ENCODE data around the gene BOK.

GRCh38 chr2:241598061-241598460 lies 39.5 kb downstream of the BOK start:
- TF ChIP-seq, protein P1, sequence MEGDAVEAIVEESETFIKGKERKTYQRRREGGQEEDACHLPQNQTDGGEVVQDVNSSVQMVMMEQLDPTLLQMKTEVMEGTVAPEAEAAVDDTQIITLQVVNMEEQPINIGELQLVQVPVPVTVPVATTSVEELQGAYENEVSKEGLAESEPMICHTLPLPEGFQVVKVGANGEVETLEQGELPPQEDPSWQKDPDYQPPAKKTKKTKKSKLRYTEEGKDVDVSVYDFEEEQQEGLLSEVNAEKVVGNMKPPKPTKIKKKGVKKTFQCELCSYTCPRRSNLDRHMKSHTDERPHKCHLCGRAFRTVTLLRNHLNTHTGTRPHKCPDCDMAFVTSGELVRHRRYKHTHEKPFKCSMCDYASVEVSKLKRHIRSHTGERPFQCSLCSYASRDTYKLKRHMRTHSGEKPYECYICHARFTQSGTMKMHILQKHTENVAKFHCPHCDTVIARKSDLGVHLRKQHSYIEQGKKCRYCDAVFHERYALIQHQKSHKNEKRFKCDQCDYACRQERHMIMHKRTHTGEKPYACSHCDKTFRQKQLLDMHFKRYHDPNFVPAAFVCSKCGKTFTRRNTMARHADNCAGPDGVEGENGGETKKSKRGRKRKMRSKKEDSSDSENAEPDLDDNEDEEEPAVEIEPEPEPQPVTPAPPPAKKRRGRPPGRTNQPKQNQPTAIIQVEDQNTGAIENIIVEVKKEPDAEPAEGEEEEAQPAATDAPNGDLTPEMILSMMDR (IDR thresholded peaks at IDR 0.05), result no peak
- TF ChIP-seq POLR2A (IDR thresholded peaks at IDR 0.05), result no peak
